Measurements from ENCODE around the gene NAA25. TPM values are rescaled to one million over a fixed set of nuclear protein-coding genes. Genes with fewer than 3 reads are reported as not detected.
A peak's percentile ranks its signal among the peaks of the same experiment; 100 is the strongest.

NAA25 gene
- total and polyA plus RNA-seq, 9 of the 15 experiments (the other 6 are each of a cell fraction or from before 2014, with no cell fraction given): 26.6 to 59.6 (median 48.9) TPM

GRCh38 chr12:112013601-112014402 lies 94.8 kb downstream of the NAA25 start (continued):
- TF ChIP-seq L3MBTL2 (IDR thresholded peaks at IDR 0.05) (peak; percentile 83), CXXC5 (CRISPR knock-in tag; IDR thresholded peaks at IDR 0.05) (peak; percentile 63), SRSF3 (IDR thresholded peaks at IDR 0.05; ENCODE audit: insufficient read depth, low read length) (no peak), ERF (CRISPR knock-in tag; IDR thresholded peaks at IDR 0.05) (no peak), CTBP1 (IDR thresholded peaks at IDR 0.05; ENCODE audit: borderline replicate concordance) (peak; percentile 64), ZFP1 (CRISPR knock-in tag; IDR thresholded peaks at IDR 0.05) (no peak), ZC3H8 (IDR thresholded peaks at IDR 0.05) (no peak), EP400 (IDR thresholded peaks at IDR 0.05) (peak; percentile 83), LCOR (CRISPR knock-in tag; IDR thresholded peaks at IDR 0.05) (0 out of 2 replicates have a peak, but pooled peaks have one; percentile 14), ZNF398 (CRISPR knock-in tag; IDR thresholded peaks at IDR 0.05) (no peak), ZEB2 (IDR thresholded peaks at IDR 0.05) (peak; percentile 62; the same call in 1 of the 2 replicates), HINFP (tag; conservative IDR thresholded peaks at IDR 0.05; ENCODE audit: low read depth) (no peak), ZNF668 (CRISPR knock-in tag; IDR thresholded peaks at IDR 0.05) (no peak), PRPF4 (IDR thresholded peaks at IDR 0.05; ENCODE audit: insufficient read depth, low read depth, low read length, poor library complexity, severe bottlenecking) (peak; percentile 70), PML (IDR thresholded peaks at IDR 0.05; ENCODE audit: low read length) (peak; percentile 35; the same call in 1 of the 2 replicates), KLF1 (tag; IDR thresholded peaks at IDR 0.05) (0 out of 2 replicates have a peak, but pooled peaks have one; percentile 43), MYBL2 (IDR thresholded peaks at IDR 0.05; ENCODE audit: low read depth) (no peak), MYBL2 (CRISPR knock-in tag; IDR thresholded peaks at IDR 0.05; ENCODE audit: borderline replicate concordance) (no peak), ZBED1 (IDR thresholded peaks at IDR 0.05) (no peak), POLR2G (IDR thresholded peaks at IDR 0.05; ENCODE audit: low read depth, low read length) (peak; percentile 84), ZNF408 (CRISPR knock-in tag; IDR thresholded peaks at IDR 0.05; ENCODE audit: low read depth) (no peak), GTF2E2 (tag; IDR thresholded peaks at IDR 0.05) (peak; percentile 66; the same call in 1 of the 2 replicates), THRAP3 (IDR thresholded peaks at IDR 0.05; ENCODE audit: borderline replicate concordance) (no peak), HMG20B (CRISPR knock-in tag; IDR thresholded peaks at IDR 0.05) (no peak; the same call in 1 of the 2 replicates)
- TF ChIP-seq, protein P1, sequence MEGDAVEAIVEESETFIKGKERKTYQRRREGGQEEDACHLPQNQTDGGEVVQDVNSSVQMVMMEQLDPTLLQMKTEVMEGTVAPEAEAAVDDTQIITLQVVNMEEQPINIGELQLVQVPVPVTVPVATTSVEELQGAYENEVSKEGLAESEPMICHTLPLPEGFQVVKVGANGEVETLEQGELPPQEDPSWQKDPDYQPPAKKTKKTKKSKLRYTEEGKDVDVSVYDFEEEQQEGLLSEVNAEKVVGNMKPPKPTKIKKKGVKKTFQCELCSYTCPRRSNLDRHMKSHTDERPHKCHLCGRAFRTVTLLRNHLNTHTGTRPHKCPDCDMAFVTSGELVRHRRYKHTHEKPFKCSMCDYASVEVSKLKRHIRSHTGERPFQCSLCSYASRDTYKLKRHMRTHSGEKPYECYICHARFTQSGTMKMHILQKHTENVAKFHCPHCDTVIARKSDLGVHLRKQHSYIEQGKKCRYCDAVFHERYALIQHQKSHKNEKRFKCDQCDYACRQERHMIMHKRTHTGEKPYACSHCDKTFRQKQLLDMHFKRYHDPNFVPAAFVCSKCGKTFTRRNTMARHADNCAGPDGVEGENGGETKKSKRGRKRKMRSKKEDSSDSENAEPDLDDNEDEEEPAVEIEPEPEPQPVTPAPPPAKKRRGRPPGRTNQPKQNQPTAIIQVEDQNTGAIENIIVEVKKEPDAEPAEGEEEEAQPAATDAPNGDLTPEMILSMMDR (IDR thresholded peaks at IDR 0.05 in 2 of 3, conservative IDR thresholded peaks at IDR 0.05 in 1 of 3; ENCODE audit: insufficient read depth in 2 of 3, low read depth in 1 of 3, low read length in 3 of 3): 0 out of 6 replicates have a peak, but pooled peaks of 1 of the 3 experiments have one; percentile 22
